Measurements from ENCODE around the gene CACNA1B.
"Not testable (repeated sequence)": the region's sequence is repeated elsewhere in the genome, so short reads cannot be mapped to it uniquely, and the experiment has no call there.

The CACNA1B gene

GRCh38 chr9:138120511-138121437 is 243.2 kb downstream of the CACNA1B start:
- no peak for DNase-seq

- no peak for DNase-seq
Observed at GRCh38 chr9:138121438-138122050, 244.0 kb downstream of the CACNA1B start.

- DNase-seq = no peak
Observed at GRCh38 chr9:138122201-138122600, 244.6 kb downstream of the CACNA1B start.

GRCh38 chr9:138122676-138123075 is 245.1 kb downstream of the CACNA1B start:
- DNase-seq = no peak

- no peak for DNase-seq
Observed at GRCh38 chr9:138123086-138123485, 245.5 kb downstream of the CACNA1B start.

- DNase-seq = not testable (repeated sequence)
Observed at GRCh38 chr9:138126090-138126857, 248.7 kb downstream of the CACNA1B start.

GRCh38 chr9:138126858-138127584 is 249.4 kb downstream of the CACNA1B start:
- DNase-seq = not testable (repeated sequence)

- not testable (repeated sequence) for DNase-seq
Observed at GRCh38 chr9:138128027-138128426, 250.4 kb downstream of the CACNA1B start.

- not testable (repeated sequence) for DNase-seq
Observed at GRCh38 chr9:138129318-138129717, 251.7 kb downstream of the CACNA1B start.

GRCh38 chr9:138132946-138133705 is 255.5 kb downstream of the CACNA1B start:
- not testable (repeated sequence) for DNase-seq

GRCh38 chr9:138134581-138134980 is 257.0 kb downstream of the CACNA1B start:
- DNase-seq = not testable (repeated sequence)

GRCh38 chr9:138139096-138139495 is 261.5 kb downstream of the CACNA1B start:
- DNase-seq = not testable (repeated sequence)

- not testable (repeated sequence) for DNase-seq
Observed at GRCh38 chr9:138140980-138141379, 263.4 kb downstream of the CACNA1B start.

- not testable (repeated sequence) for DNase-seq
Observed at GRCh38 chr9:138142528-138143244, 265.1 kb downstream of the CACNA1B start.

- not testable (repeated sequence) for DNase-seq
Observed at GRCh38 chr9:138143491-138143890, 265.9 kb downstream of the CACNA1B start.

- not testable (repeated sequence) for DNase-seq
Observed at GRCh38 chr9:138147556-138147955, 270.0 kb downstream of the CACNA1B start.

- not testable (repeated sequence) for DNase-seq
Observed at GRCh38 chr9:138149672-138150656, 272.4 kb downstream of the CACNA1B start.

- not testable (repeated sequence) for DNase-seq
Observed at GRCh38 chr9:138155788-138156187, 278.2 kb downstream of the CACNA1B start.

GRCh38 chr9:138166793-138167192 is 289.2 kb downstream of the CACNA1B start:
- not testable (repeated sequence) for DNase-seq

All from hippocampal formation (tissue), 2 donors.